HG03066 (cell line): Measurements from ENCODE around the gene GALP.
"Not testable (repeated sequence)": the region's sequence is repeated elsewhere in the genome, so short reads cannot be mapped to it uniquely, and the experiment has no call there.

Experiments used
- ATAC-seq: cut with Tn5 transposase; IDR thresholded peaks from one replicate; pipeline ENCODE4 v1.9.1; 2021; ENCODE audit warnings: low read depth; ENCODE audit not compliant: unreplicated experiment

GALP gene

DNA sequence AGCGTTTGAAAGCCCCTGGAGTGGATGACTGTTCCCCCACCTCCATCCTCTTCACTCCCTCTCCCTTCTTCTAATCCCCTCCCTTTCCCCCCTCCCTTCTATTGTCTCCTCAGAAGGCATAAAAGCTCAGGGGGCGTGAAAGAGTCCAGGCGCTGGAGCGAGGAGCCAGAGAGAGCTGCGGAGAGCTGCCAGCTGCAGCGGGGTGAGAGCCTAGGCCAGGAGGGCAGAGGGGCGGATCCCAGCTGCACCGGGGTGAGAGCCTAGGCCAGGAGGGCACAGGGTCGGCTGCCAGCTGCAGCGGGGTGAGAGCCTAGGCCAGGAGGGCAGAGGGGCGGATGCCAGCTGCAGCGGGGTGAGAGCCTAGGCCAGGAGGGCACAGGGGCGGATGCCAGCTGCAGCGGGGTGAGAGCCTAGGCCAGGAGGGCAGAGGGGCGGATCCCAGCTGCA is at the start of gene GALP:
TSS of gene GALP (plus strand) at position 148 of the 447 bp plus-strand sequence. CDS start 1,101 bp downstream, outside the sequence.
- not testable (repeated sequence) for ATAC-seq

GRCh38 chr19:56126983-56127780 is 48.6 kb upstream of the GALP start:
- ATAC-seq, result no peak

DNA sequence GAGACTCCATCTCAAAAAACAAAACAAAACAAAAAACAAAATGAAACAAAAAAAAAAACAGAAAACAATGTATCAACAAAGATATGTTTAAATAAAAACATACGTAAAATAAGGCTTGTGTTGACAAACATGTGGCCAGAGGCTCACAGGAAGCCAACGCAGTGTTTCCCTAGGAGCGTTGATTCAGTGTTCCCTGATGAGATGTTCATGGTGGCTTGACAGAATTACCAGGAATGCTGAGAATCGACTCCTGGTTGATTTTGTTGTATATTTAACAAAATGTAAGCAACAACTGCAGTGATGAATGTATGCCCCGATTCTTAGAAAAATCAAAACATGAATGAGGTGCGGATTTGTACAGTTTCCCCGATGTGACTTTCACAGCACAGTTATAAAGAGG is 45.8 kb upstream of the GALP start:
- no peak for ATAC-seq

GRCh38 chr19:56131651-56132050 is 44.2 kb upstream of the GALP start:
- no peak for ATAC-seq

GRCh38 chr19:56132316-56132822 is 43.4 kb upstream of the GALP start:
- ATAC-seq, result no peak

GRCh38 chr19:56133858-56134653 is 41.8 kb upstream of the GALP start:
- no peak for ATAC-seq

- no peak for ATAC-seq
Observed at GRCh38 chr19:56134654-56134921, 41.2 kb upstream of the GALP start.

DNA sequence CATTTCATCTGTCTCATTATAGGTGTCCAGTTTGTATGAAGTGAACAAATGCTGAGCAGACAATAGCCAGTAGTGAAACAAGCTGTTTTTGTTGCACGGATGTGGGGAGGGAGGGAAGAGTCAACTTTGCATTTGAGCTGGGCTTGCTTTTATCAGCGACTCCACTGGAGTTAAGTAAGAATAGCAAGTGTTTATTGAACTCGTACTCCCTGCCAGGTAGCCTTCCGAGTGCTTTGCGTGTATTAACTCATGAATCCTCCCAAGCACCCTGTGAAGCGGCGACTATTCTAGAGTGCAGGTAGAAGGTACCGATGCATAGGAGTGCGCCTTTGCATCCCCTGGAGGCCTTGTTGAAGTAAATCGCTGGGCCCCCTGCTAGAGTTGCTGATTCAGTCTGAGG is 39.4 kb upstream of the GALP start:
- no peak for ATAC-seq

- no peak for ATAC-seq
Observed at GRCh38 chr19:56137405-56137804, 38.4 kb upstream of the GALP start.

- no peak for ATAC-seq
Observed at GRCh38 chr19:56138069-56138468, 37.7 kb upstream of the GALP start.

DNA sequence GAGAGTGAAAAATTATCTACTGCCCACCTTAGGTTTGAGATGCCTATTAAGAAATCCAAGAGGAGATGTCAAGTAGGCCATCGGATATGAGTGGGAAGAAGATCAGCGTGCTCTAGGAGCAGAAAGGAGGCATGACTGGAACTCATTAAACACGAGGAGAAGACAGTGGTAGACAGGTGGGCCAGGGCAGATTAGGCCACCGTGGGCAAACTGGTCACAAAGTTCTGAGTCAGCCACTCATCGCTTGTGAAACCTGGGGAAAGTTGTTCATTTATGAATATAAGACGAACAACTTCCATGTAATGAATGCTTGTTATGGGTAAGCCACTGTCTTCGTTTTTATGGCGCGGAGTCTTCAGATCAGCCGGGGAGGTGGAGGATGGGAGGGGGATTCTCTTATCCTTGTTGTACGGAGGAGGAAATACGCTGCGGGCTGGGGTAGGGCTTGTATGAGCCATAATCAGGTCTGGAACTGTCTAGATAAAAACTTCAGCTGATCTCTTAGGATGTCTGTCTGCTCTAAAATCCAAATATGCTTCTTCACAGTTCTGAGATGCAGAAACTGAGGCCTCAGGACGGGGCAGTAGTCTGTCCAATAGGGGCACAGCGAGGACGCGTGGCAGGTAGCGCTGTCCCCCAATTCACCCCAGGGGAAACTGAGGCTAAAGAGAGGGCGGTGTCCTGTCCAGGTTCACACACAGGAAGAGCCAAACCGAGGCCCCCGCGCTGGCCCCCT is 35.8 kb upstream of the GALP start:
- ATAC-seq, result no peak

GRCh38 chr19:56140583-56141416 is 35.0 kb upstream of the GALP start, which contains the start of gene ZNF444:
Gene ZNF444, plus strand, starts transcription at chr19:56141287. Its CDS starts 5,625 bp downstream, at chr19:56146912.
- ATAC-seq, result peak; percentile 95

GRCh38 chr19:56141417-56141993 is 34.3 kb upstream of the GALP start:
- ATAC-seq, result no peak

DNA sequence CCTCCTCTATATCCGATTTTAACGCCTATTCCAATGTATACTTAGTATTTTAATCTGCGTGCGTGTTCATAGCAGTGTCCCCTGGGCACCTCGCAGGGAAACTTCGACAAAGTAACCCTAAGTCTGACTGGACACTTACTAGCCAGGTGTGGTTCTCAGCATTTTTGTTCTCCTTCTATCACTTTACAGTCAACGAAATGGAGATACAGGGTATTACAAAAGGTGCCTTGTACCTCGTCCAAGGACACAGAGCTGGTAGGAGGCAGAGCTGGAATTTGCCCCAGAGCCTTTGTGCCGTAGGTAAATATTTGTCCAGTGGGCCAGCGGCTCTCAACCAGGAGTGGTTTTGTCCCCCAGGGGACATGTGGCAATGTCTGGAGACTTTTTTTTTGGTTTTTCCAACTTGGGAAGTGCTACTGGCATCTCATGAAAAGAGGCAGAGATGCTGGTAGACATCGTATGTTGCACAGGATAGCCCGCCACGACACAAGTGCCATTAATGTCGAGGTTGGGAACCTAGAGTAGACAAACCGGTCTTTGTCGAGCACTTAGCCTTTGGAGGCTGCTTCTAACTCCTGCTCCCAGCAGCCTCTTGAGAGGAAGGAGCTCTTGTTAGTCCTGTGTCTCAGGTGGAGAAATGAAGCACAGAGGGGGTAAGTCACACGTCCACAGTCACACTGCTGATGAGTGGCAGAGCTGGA is 33.6 kb upstream of the GALP start:
- ATAC-seq, result no peak

DNA sequence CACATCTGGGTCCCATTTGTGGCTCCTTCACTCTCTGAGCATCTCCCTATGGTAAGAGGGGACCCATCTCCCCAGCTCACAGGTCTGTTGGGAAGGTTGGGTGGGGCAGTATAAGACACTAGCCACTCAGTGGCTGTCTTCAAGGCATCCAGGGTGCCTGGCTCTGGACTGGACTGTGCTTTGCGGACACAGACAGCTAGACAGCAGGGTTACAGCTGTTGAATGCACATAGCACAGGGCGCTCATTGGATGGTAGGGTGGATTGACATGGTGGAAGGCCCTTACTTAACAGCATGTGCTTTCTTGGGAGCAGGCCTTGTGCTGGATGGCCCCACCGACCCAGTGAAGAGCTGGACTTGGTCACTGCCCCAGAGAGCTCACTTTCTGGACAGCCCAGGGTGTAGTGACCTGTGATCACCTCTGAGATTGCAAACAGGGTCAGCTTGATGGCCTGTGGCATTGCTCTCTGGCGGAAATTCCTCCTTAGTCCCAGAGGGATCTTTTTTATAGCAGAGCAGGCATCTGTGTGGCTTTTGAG is 32.8 kb upstream of the GALP start:
- no peak for ATAC-seq

GRCh38 chr19:56144376-56144775 is 31.4 kb upstream of the GALP start:
- no peak for ATAC-seq

DNA sequence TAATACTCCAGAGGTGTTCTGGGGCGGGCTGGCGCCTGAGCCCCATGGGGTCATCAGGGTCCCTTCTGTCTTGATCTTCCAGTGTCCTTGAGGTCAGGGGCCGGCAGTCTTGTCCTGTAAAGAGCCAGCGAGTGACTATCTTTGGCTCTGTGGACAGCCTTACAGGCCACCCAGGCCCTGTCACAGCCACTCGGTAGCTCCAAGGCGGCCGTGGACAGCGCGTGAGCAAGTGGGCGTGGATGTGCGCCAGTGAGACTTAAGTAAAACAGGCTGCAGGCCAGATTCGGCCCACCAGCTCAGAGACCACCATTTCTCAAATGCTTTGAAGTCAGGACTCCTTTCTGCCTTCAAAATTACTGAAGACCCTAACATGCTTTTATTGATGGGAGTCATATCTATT is 31.0 kb upstream of the GALP start:
- no peak for ATAC-seq

DNA sequence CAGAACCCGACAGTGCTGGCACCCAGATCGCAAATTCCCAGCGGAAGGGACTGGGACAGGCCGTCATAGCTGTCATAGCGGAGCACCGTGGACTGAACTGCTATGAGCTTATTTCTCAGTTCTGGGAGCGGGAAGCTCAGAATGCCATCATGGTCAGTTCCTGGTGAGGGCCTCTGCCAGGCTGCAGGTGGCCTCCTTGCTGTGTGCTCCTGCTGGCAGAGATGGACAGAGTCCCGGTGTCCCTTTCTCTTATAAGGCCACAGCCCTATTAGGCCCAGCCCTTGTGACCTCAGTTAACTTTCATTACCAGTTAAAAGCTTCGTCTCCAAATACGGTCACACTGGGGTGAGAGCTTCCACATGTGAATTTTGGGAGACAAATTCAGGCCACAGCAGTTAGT is 30.1 kb upstream of the GALP start:
- no peak for ATAC-seq

DNA sequence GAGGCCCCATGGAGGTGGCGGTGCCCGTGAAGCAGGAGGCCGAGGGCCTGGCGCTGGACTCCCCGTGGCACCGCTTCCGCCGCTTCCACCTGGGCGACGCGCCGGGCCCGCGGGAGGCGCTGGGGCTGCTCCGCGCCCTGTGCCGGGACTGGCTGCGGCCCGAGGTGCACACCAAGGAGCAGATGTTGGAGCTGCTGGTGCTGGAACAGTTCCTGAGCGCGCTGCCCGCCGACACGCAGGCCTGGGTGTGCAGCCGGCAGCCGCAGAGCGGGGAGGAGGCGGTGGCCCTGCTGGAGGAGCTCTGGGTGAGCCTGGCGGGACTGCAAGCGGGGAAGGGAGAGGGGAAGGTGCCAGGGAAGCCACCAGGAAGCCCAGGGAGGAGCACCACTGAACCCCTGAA is 28.9 kb upstream of the GALP start:
- no peak for ATAC-seq
